Measurements from ENCODE around the gene CRACDL.

The CRACDL gene

DNA sequence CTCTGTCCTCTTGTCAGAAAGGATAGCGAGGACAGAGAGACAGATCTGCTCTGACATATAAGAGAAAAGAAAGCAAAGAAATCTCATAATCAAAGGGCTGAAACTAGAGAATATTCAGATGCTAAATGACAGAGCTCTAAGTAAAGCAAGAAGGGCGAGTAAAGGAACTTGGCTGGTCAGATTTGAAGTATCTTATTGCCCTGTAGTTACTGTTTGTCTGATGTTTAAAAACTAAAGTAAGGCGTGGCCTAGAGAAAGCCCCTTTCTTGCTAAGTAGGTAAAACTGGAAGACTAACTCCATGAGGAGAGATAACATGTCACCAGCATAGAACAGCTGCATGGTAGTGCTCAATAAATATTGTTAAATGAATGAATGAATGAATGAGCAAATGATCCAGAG is 70.0 kb downstream of the CRACDL start:
- DNase-seq (ENCODE audit: low read depth in 2 of 3, low spot score in 1 of 3): no peak

DNA sequence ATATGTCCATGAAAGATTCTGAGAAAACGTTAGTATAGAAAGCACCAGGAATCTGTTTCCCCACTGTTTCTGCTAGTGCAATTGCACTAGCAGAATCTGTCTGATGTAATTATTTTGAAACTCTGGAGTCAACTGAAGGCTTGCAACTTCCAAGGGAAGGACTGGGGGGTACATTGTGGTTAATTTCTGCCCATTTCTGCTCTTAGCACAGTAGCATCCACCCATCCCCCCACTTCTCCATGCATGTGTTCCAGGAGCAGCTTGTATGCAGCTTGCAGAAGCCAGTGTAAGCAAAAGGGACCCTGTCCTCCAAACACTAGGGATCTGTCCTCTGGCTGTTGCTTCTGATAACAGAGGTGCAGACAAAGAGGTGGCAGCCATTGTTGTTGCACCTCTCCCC is 74.4 kb downstream of the CRACDL start:
- no peak for DNase-seq (ENCODE audit: low read depth in 2 of 3, low spot score in 1 of 3)

DNA sequence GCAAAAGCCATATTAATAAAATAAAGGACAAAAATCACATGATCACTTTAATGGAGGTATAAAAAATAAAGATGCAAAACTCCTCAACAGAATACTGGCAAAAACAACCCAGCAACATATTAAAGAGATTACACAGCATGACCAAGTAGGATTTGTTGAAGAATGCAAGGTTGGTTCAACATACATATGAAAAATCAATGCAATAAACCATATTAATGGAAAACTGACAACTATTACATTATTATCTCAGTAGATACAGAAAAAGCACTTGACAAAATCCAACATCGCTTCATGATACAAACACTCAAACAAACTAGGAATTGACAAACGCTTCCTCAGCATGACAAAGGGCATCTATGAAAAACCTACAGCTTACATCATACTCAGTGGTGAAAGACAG is 76.7 kb downstream of the CRACDL start:
- DNase-seq (ENCODE audit: low read depth in 2 of 3, low spot score in 1 of 3): no peak

DNA sequence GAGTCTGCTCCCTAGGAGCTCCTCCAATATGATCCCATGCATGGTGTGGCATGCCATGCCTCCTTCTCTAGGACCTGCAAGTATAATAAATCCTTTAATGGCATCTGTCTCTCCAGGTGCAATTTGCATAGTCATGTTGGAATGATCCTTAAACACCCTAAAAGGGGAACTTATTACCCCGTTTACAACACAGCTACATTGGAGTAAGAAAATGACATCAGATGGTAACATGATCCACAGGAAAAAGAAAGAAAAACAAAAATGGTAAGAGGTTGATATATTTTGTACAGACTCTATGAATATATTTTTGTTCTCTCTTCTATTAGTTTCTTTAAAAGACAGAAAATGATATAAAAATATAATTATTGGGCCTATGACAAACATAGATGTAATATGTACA is 79.0 kb downstream of the CRACDL start:
- DNase-seq (ENCODE audit: low read depth in 2 of 3, low spot score in 1 of 3): no peak

DNA sequence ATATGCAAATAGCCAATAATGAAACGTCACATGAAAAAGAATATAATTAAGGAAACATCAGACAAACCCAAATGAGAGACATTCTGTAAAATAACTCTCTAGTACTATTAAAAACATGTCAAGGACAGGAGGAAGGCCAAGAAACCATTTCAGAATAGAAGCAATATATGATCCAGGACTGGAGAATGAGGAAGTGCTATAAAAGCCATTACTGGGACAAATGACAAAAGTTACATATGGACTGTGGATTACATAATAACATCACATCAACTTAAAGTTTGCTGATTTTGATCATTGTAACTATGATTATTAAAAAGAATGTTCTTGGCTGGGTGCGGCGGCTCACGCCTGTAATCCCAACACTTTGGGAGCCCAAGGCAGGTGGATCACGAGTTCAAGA is 81.3 kb downstream of the CRACDL start:
- no peak for DNase-seq (ENCODE audit: low read depth in 2 of 3, low spot score in 1 of 3)

DNA sequence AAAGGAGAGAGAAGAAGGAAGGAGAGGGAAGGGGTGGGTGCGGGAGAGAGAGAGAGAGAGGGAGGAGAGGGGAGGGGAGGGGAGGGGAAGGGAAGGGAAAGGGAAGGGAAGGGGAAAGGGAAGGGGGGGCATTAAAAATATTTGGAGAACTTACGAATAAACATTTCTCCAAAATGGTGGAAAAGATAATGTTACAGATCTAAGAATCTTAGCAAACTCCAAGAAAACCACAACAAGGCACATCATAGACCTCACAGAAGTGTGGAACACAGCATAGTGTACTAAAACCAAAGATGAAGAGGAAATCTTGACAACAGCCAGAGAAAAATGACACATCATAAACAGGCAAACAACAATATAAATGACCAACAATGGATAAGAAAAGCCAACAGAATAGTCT is 83.1 kb downstream of the CRACDL start:
- DNase-seq (ENCODE audit: low read depth in 2 of 3, low spot score in 1 of 3): no peak

DNA sequence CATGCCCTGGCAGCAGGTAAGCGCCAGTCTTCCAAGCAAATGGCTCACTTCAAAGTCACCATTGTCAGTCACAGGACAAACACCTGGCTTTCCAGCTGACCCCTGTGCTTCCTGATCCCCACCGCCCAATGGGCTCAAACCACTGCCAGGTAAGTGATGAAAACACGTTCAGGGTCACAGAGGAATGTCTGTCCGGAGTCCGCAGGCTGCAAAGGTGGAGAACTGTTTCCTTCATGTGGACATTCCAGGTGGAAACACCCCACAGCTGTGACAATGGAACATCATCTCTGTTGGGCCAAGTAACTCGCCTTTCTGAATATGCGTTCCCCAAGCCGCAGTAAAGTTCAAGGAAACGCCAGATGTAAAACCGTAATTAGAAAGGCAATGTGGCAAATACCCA is 86.0 kb downstream of the CRACDL start:
- no peak for DNase-seq (ENCODE audit: low read depth in 2 of 3, low spot score in 1 of 3)

DNA sequence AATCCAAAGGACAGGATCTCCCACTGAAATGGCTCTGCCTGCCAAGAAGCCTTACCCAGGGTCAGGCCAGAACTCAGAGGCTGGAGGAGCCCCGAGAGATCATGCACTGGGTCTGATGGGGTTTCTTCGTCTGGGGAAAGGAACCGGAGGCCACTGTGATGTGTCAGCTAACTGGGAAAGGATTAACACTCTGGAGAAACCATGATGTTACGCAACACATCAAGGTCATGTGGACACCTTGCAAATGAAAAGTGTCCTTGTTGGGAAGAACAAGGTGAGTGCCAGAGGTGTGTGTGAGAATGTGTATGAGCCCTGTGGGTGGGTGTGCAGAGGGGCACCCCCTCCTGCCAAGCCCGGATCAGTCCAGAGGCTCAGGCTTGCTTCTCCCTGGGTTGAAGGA is 86.9 kb downstream of the CRACDL start:
- DNase-seq (ENCODE audit: low read depth in 2 of 3, low spot score in 1 of 3): no peak

- DNase-seq (ENCODE audit: low read depth in 2 of 3, low spot score in 1 of 3): no peak
Measured at GRCh38 chr2:98847853-98848252, 88.2 kb downstream of the CRACDL start.

DNA sequence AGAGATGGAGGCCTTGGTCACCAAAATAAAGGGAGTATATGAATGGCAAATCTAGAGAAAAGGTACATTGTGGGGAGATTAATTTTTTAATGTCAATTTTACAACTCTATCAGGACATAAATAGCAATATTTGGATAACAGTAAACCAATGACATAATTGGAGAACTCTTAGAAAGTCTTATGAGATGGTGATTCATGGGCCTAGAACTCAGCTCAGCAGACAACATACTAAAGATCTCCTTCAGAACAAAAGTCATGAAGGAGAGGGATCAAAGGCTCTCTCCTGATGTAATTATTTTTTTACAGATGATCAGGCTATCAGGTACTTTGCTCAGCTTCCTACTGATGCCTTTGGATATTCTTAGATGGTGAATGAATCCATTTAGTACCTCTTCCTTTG is 90.0 kb downstream of the CRACDL start:
- no peak for DNase-seq (ENCODE audit: low read depth in 2 of 3, low spot score in 1 of 3)

GRCh38 chr2:98842136-98842535 is 93.9 kb downstream of the CRACDL start:
- no peak for DNase-seq (ENCODE audit: low read depth in 2 of 3, low spot score in 1 of 3)

DNA sequence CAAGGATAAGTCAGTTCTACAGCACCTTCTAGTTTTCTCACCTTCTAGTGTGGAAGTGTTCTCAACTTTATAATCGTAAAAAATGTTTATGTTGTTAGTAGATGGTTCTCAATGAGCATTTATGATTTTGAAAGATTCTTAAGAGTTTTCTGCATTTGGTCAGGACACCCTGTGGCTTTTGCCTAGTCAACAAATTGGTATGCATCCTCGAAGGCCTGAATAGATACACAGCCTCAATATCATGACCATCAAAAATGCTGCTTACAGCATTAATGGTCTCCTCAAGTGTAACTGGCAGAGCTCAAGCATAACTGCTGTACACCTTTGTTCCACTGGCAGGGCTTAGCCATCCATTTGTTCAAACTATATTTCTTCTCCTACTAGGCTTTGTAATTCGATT is 96.7 kb downstream of the CRACDL start:
- no peak for DNase-seq (ENCODE audit: low read depth in 2 of 3, low spot score in 1 of 3)

DNA sequence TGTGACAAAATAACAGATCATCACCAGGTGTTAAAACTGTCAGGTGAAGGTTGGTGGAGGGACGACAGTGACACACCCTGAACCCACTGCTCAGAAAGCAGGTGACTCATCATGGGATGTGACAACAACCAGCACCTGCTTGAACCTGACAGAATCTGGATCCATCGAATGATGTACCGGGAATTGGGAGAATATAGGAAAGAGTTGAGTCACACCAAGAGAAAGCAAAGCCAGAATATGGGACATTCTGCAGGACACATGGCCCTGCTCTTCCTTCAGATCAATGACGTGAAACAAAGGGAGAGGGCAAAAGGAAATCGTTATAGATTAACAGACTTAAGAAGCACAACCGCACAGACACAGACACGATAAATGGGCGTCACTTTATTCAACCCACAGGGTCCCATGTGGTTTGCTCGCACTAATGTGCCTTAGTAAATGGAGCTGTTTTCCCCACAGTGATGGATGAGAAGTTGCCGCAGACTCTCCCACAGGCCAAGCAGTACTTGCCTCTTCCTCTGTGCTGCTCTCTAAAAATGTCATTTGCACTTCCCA is 100.1 kb downstream of the CRACDL start:
- no peak for DNase-seq (ENCODE audit: low read depth in 2 of 3, low spot score in 1 of 3)

DNA sequence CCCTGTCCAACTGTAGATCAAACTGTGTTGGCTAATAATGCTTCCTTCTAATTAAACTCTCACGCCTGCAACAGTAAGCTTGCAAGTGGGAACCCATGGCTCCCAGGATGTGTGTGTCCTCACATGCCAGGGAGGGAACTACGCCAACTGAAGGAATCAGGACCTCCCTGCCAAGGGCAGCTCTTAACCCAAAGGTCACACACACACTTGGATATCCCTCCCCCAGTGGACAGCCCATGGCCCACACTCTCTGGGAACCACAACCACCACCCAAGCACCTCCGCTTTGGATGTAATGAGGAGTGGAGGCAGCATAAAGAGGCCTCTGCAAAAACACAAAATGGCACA is 102.1 kb downstream of the CRACDL start:
- DNase-seq (ENCODE audit: low read depth in 2 of 3, low spot score in 1 of 3): no peak

DNA sequence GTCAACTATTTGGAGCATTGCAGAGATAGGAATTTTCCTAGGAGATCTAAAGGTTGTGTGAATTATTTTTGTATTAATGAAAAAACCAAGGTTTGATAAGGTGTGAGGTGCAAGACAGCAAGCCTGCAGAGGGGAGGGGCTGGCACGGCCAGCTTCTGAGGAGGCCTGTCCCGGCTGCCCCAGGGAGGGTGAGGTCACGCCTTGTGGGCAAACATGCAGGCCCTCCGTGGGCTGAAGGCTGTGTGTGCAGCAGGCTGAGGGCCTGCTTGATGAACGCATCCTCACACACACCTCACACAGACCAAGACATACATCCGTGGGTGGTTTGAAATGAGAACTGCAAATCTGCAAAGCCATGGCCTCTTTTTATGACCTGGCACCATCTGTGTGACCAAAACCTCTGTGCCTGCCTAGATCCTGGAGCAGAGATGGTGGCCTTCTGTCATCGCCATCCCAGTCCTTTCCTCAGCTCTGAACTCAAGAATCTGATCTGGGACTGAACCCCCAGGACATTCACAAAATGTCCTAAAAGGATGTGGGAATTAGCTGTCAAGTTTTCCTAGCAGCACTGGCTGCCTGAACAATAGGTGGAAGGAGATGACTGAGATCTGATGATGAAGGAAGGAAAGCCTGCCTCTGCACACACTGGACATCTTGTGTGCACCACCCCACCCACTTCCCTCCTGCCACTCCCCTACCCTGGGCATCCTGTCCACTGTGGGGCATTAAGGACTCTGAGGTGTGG is 102.7 kb downstream of the CRACDL start:
- no peak for DNase-seq (ENCODE audit: low read depth in 2 of 3, low spot score in 1 of 3)

DNA sequence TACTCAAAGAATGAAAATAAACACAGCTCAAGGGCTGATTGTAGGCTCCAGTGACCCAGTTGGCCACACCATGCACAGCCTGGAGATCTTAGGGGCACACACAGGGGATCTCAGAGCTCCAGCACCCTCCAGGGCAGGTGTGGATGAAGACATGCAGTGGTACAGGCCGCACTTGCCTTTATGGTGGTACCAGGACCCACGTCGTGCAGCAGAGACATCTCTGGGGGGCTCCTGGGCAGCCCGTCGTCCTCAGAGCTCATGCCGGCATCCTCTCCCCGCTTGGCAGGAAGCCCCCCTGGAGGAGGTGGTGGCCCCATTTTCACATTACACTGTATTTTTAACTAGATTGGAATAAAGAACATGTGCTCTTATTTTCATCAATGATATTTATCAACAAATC is 103.9 kb downstream of the CRACDL start:
- no peak for DNase-seq (ENCODE audit: low read depth in 2 of 3, low spot score in 1 of 3)

DNA sequence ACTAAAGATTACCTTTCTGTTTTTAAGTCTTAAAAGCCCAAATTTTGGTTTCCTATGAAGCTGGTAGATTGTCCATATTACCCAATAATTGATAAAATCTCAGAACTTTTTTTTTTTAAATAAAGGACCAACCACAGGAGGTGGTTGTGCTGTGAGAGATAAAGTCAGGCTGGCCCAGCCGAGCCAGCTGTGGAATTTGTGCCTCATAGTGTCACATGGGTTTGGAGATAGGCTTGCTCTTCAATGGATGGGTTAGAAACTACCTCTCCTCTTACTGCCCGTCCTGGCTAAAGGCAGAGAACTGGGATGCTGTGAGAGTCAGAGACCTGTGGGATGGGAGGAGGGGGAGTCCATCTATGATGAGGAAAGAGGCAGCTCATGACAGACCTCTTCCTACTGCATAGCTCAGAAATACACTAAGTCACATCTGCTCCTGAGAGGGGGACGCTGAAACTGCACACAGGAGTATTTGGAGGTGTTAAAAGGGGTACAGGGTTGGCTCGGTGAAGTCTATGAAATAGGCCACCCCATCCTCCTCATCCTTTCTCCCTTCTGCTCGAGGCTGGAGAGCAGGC is 105.4 kb downstream of the CRACDL start:
- DNase-seq (ENCODE audit: low read depth in 2 of 3, low spot score in 1 of 3): no peak

DNA sequence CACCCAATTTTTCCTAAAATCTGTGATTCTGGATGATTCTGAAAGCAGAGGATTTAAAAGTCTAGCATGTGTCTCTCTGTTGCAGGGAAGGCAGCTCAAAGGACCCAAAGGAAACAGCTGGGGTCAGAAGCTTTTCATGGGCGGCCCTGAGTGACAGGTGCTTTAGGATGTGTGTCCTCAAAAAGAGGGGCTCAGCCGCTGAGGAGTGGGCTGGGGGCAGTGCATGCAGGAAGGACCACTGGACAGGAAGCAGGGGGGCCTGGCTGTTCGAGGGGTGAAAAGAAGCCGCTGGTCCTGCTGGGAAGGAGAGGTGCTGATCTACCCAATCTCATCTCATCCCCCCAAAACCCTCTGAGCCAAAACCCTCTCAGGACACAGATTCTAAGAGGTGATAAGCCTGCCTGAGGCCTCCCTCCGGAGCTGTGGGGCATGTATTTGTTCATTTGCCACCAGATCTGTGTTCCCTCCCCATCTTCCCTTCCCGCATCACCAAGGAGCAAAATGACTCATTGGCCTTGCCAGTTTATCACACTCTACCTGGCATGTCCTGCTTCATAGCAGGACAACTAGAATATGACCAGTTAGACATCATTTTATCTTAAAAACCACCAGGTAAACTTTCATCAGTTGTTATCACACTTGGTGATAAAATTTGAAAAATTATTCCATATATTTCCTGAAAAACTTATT is 106.3 kb downstream of the CRACDL start:
- DNase-seq (ENCODE audit: low read depth in 2 of 3, low spot score in 1 of 3): no peak

DNA sequence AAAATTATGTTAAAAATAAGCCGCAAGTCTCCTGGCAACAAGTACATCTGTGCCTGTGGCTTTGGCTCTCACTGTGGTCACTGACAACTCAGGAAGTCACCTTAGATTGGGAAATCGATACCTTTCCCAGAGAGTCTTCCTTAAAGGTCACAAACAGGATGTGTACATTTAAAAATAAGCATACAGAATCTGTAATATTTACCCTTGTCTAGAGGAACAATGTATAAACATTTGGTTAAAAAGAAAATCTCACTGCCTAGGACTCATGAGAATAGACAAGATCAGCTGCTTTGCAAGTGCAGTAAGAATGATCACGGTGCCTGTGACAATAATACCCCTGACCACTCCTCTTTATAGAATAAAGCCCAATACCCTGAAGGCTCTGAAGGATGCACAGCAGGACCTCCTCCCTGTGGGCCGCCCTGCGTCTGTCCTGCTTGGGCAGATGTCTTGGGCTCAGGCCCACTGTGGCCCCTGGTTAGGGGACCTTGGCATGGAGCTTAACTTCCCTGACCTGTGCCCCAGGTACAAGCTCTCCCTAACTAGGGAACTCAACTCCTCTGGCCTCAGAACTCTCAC is 107.1 kb downstream of the CRACDL start:
- no peak for DNase-seq (ENCODE audit: low read depth in 2 of 3, low spot score in 1 of 3)

DNA sequence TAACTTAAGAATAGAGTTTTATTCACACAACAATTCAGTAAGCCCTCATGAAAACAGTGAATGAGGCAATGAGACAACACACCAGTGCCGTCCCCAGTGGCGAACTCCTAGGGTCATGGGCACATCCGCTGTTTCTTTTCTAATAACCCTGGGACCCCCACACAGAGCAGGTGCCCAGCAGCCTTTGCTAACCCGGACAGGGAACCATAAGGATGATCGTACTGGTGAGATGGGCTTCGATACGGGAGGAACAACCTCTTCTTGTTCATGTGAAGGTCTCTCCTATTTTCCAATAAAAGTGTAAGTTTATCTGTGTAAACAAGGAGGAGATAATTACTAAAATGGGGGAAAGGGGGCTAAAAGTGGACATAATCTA is 107.7 kb downstream of the CRACDL start:
- no peak for DNase-seq (ENCODE audit: low read depth in 2 of 3, low spot score in 1 of 3)

DNA sequence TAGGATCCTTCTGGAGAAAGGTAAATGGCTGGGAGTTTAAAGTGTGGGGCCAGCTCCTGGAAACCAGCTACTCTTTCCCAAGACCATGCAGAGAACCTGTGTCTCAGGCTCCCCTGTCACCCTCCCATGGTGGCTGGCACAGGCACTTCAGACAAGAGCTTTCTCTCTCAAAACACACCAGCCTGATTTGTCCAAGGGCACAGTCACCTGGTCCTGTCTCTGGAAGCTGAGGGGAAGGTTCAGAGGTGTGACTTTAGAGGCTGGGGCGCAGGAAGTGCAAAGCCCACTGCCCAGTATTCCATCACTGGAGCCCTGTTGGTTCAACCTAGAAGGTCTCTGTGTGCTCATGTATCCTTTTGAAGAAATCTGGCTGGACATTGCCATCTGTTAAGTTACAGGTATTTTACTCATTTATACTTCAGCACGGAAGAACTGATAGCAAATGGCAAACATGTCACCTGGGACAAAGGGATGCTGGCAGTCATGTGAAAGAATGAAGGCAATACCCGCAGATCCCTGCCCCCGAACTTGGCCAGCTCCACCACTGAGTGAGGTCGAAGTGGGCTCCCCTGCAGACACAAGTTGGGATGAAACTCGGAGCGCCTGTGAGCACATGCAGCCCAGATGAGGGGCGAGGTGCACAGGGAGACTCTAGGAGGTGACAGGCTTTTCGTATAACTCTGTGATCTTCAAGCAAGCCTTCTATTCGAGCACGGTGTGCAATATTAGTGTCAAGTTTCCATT is 108.2 kb downstream of the CRACDL start:
- DNase-seq (ENCODE audit: low read depth in 2 of 3, low spot score in 1 of 3): no peak
